ENCODE results near the gene OAS3.
"Not testable (repeated sequence)": the region's sequence is repeated elsewhere in the genome, so short reads cannot be mapped to it uniquely, and the experiment has no call there.

Gene OAS3

GRCh38 chr12:112926416-112927033 lies 11.7 kb upstream of the OAS3 start:
- DNase-seq: not testable (repeated sequence)

GRCh38 chr12:112927475-112927874 lies 10.8 kb upstream of the OAS3 start:
- no peak for DNase-seq

- no peak for DNase-seq
Observed at GRCh38 chr12:112927925-112928324, 10.3 kb upstream of the OAS3 start.

- no peak for DNase-seq
Observed at GRCh38 chr12:112928978-112929377, 9.3 kb upstream of the OAS3 start.

GRCh38 chr12:112929715-112930114 lies 8.6 kb upstream of the OAS3 start:
- DNase-seq: no peak

- no peak for DNase-seq
Observed at GRCh38 chr12:112930350-112930749, 7.9 kb upstream of the OAS3 start.

GRCh38 chr12:112932485-112933128 lies 5.7 kb upstream of the OAS3 start:
- DNase-seq: no peak

- no peak for DNase-seq
Observed at GRCh38 chr12:112933129-112933505, 5.2 kb upstream of the OAS3 start.

- DNase-seq: no peak
Observed at GRCh38 chr12:112936264-112936663, 2.0 kb upstream of the OAS3 start.

- DNase-seq: no peak
Observed at GRCh38 chr12:112936927-112937326, 1.3 kb upstream of the OAS3 start.

GRCh38 chr12:112938751-112939150 lies 477 bp downstream of the OAS3 start:
- DNase-seq: no peak

GRCh38 chr12:112939761-112940381 lies 1.6 kb downstream of the OAS3 start:
- DNase-seq: no peak

- DNase-seq: no peak
Observed at GRCh38 chr12:112941528-112942335, 3.5 kb downstream of the OAS3 start.

- no peak for DNase-seq
Observed at GRCh38 chr12:112942572-112942971, 4.3 kb downstream of the OAS3 start.

- DNase-seq: no peak
Observed at GRCh38 chr12:112944024-112944690, 5.9 kb downstream of the OAS3 start.

- no peak for DNase-seq
Observed at GRCh38 chr12:112945515-112945914, 7.2 kb downstream of the OAS3 start.

- DNase-seq: no peak
Observed at GRCh38 chr12:112946236-112947000, 8.1 kb downstream of the OAS3 start.

- DNase-seq: no peak
Observed at GRCh38 chr12:112947314-112947713, 9.0 kb downstream of the OAS3 start.

- no peak for DNase-seq
Observed at GRCh38 chr12:112947761-112948160, 9.5 kb downstream of the OAS3 start.

- no peak for DNase-seq
Observed at GRCh38 chr12:112948806-112949205, 10.5 kb downstream of the OAS3 start.

GRCh38 chr12:112950701-112951100 lies 12.4 kb downstream of the OAS3 start:
- no peak for DNase-seq

- DNase-seq: not testable (repeated sequence)
Observed at GRCh38 chr12:112957125-112957524, 18.9 kb downstream of the OAS3 start.

All from activated gamma-delta T cell treated with Interleukin-2 at 50 U/mL for 16 hours (primary cell).